ENCODE data around the gene CHN2. TPM values are rescaled to one million over a fixed set of nuclear protein-coding genes. Genes with fewer than 3 reads are reported as not detected.

Gene CHN2
- total RNA-seq, 1 donor from 2014 or later: 5.7 TPM

DNA sequence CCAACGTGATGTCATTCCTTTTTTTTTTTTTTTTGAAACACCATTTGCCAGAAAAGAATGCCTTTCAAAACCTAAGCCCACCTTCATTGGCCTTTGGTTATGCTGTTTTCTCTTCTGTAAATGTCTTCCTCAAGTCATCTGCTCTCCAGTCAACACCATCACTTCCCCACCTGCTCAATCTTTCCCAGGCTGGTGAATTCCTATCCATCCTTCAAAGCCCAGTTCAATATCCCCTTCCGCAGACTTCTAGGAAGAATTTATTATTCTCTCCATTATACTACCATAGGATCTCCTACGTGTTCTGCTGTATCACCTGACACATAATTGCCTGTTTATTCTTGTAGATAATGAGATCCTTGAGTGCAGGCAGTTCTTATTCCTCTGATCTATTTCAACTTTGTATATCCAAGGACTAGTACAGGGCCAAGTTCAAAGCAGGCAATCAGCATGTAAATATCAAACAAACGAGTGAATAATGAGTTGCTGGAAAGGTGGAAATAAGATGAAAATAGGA lies 295.6 kb downstream of the CHN2 start:
- H3K27me3 ChIP-seq (ENCODE audit: control insufficient read depth, insufficient read depth, low read length): no peaks in the 10 kb centered on the region
- H3K36me3 ChIP-seq (ENCODE audit: control insufficient read depth, insufficient read depth, low read length): no peaks in the 10 kb centered on the region
- H3K4me3 ChIP-seq (ENCODE audit: low read depth, low read length): no peak overlapping the region
- TF ChIP-seq, protein P1, sequence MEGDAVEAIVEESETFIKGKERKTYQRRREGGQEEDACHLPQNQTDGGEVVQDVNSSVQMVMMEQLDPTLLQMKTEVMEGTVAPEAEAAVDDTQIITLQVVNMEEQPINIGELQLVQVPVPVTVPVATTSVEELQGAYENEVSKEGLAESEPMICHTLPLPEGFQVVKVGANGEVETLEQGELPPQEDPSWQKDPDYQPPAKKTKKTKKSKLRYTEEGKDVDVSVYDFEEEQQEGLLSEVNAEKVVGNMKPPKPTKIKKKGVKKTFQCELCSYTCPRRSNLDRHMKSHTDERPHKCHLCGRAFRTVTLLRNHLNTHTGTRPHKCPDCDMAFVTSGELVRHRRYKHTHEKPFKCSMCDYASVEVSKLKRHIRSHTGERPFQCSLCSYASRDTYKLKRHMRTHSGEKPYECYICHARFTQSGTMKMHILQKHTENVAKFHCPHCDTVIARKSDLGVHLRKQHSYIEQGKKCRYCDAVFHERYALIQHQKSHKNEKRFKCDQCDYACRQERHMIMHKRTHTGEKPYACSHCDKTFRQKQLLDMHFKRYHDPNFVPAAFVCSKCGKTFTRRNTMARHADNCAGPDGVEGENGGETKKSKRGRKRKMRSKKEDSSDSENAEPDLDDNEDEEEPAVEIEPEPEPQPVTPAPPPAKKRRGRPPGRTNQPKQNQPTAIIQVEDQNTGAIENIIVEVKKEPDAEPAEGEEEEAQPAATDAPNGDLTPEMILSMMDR (IDR thresholded peaks at IDR 0.05; ENCODE audit: insufficient read depth, low read length, poor library complexity, severe bottlenecking): no peak
- no peak for DNase-seq (ENCODE audit: low read depth)

DNA sequence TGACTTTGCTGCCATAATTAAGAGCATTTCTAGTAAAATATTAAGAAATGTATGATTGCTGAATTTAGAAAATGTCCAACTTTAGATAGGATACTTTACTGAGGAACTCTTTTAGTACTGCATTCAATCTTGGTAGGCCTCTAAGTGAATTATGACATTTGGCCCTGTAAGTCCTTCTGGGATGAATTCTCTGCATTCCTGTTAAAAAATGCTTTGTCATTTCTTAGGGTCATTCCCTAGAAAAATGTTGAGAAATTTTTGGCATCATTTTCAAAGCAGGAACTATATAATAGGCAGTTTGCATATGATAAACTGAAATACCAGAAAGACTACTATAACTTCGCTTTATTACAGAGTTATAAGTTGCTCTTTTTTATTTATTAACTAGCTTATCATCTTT lies 299.8 kb downstream of the CHN2 start:
- Histone ChIP-seq H3K36me3 (ENCODE audit: control insufficient read depth, insufficient read depth, low read length) (no peaks in the 10 kb centered on the region), H3K4me3 (ENCODE audit: low read depth, low read length) (no peak overlapping the region), H3K27me3 (ENCODE audit: control insufficient read depth, insufficient read depth, low read length) (no peaks in the 10 kb centered on the region)
- no peak for DNase-seq (ENCODE audit: low read depth)
- TF ChIP-seq, protein P1 (IDR thresholded peaks at IDR 0.05; ENCODE audit: insufficient read depth, low read length, poor library complexity, severe bottlenecking): no peak

- no peaks in the 10 kb centered on the region for H3K27me3 ChIP-seq (ENCODE audit: control insufficient read depth, insufficient read depth, low read length)
- DNase-seq (ENCODE audit: low read depth): no peak
- TF ChIP-seq, protein P1 (IDR thresholded peaks at IDR 0.05; ENCODE audit: insufficient read depth, low read length, poor library complexity, severe bottlenecking): no peak
- no peaks in the 10 kb centered on the region for H3K36me3 ChIP-seq (ENCODE audit: control insufficient read depth, insufficient read depth, low read length)
- no peak overlapping the region for H3K4me3 ChIP-seq (ENCODE audit: low read depth, low read length)
Observed at GRCh38 chr7:29495653-29496052, 301.1 kb downstream of the CHN2 start.

DNA sequence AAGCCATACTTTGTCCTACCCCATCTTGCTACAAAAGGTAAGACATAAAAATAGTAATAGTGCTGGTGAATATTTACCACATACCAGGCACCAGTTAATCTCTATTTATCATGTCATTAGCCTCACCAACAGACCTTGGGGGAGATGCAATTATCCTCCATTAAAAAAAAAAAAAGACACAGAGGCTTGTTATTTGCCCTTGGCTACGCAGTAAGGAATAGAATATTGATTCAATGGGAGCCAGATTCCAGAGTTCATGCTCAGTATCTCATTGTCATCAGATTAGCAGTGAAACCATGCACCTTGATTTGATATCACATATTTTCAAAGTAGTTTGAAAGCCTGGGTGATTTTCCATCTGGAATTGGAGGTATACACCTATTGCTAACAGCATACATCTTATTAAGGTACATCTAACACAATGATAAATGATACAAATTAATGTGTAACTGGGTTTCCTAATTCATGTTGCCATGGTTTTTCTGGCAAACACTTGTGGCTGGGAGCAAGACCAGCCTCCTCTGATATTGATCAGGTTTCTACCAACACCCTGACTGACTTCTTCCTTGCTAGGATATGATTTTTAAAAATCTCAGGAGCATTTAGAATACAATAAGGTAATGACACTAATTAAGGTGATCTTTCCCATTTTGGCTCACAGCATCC lies 301.9 kb downstream of the CHN2 start:
- no peak overlapping the region for H3K4me3 ChIP-seq (ENCODE audit: low read depth, low read length)
- TF ChIP-seq, protein P1 (IDR thresholded peaks at IDR 0.05; ENCODE audit: insufficient read depth, low read length, poor library complexity, severe bottlenecking): no peak
- H3K27me3 ChIP-seq (ENCODE audit: control insufficient read depth, insufficient read depth, low read length): no peaks in the 10 kb centered on the region
- no peak for DNase-seq (ENCODE audit: low read depth)
- no peaks in the 10 kb centered on the region for H3K36me3 ChIP-seq (ENCODE audit: control insufficient read depth, insufficient read depth, low read length)

- H3K4me3 ChIP-seq (ENCODE audit: low read depth, low read length): no peak overlapping the region
- DNase-seq (ENCODE audit: low read depth): no peak
- no peaks in the 10 kb centered on the region for H3K27me3 ChIP-seq (ENCODE audit: control insufficient read depth, insufficient read depth, low read length)
- H3K36me3 ChIP-seq (ENCODE audit: control insufficient read depth, insufficient read depth, low read length): no peaks in the 10 kb centered on the region
- TF ChIP-seq, protein P1 (IDR thresholded peaks at IDR 0.05; ENCODE audit: insufficient read depth, low read length, poor library complexity, severe bottlenecking): no peak
Observed at GRCh38 chr7:29499932-29500331, 305.4 kb downstream of the CHN2 start.

GRCh38 chr7:29500719-29501118 lies 306.1 kb downstream of the CHN2 start:
- Histone ChIP-seq H3K36me3 (ENCODE audit: control insufficient read depth, insufficient read depth, low read length) (no peaks in the 10 kb centered on the region), H3K27me3 (ENCODE audit: control insufficient read depth, insufficient read depth, low read length) (no peaks in the 10 kb centered on the region), H3K4me3 (ENCODE audit: low read depth, low read length) (no peak overlapping the region)
- TF ChIP-seq, protein P1 (IDR thresholded peaks at IDR 0.05; ENCODE audit: insufficient read depth, low read length, poor library complexity, severe bottlenecking): no peak
- no peak for DNase-seq (ENCODE audit: low read depth)

Data from kidney epithelial cell (primary cell).